NCI-H2196 (cell line): ENCODE results near the gene DBN1.

Source experiments
- DNase-seq: peaks from one replicate; lab custom pipeline; 2025; ENCODE audit not compliant: unreplicated experiment; lab: John Stamatoyannopoulos, UW

DBN1 gene

DNA sequence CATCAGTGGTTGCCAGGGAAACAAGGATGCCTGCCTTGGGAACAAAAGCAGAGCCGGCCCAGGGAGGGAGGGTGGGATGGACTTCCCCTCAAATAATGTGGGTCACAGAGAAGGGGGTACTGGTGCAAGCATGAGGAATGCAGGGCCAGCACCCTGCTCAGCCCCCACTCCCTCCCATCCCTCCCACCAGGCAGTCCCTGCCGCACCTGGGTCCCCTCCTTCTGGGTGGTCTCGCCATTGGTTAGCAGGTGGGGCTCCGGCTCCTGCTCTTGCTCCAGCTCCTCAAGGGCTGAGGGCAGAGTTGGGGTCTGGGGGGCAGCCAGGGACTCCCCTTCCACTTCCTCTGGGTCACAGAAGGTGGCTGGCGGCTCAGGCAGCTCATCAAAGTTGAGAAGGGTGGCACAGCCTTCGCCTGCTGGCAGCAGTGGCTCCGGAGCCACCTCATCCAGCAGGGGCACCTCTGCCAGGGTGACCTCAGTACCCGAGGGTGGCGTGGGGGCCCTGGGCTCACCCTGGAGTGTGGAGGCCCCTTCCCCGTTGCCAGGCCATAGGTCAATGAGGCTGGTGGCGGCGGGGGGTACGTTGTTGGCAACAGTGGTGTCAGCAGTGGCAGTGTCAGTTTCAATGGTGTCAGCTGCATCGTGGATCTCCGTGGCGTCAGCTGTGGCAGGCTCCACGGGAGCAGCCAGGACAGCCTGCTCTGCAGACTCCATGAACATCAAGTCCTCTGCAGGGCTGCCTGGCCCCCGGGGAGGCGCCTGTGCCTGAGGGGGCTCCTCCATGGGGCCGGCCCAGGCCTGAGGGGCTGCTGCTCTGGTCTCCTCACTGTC lies 15.4 kb downstream of the DBN1 start:
- no peak for DNase-seq

DNA sequence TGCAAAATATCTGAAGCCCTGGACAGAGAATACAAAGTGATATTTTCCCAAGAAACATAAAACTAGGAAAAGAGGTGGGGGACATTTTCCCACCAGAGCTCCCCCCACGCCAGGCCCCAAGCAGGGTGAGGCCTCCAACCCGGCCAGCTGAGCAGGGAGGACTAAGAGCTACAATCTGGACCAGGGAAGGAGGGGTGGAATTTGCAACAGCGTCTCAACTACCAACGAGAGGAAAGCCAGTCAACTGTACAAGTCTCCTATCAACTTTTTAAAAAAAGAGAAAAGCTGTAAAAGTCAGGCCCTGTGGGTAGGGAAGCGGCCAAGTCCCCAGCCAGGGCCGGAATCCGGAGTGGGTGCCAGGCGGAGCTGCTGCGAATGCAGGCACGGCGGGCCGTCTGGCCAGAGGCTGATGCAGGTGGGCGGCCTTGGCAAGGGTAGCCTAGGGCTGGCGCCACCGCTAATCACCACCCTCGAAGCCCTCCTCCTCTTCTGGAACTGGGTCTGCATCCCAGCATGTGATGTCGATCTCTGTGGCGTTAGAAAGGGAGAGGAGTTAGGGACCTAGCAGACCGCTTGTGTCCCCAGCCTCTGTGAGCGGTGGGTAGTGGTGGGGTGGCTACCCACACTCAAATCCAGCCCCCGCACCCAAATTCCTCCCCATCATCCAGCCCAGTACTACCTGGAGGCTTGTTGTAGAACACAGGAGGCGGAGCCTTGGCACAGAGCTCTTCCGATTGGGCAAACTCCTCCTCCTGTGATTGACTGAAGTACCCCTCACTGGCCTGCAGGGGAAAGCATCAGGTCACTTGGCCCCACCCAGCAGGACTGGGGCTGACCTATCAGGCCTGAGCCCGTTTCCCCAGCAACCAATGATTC lies 16.2 kb downstream of the DBN1 start:
- DNase-seq = peak; percentile 98

DNA sequence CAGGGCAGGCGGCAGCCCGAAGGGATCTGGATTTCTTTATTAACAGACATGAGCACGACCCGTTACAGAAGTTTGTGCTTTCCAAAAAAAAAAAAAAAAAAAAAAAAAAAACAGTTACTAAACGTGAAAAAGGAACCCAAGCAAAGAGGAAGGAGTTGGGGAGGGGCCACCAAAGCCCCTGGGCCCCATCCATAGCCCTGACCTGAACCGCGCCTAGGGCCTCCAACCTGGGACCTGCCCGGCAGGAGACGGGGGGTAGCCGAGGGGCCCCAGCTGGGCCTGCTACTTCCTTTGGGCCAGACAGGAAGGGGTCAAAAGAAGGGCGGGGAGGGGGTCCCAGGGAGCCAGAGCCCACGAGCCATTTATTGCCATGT lies 16.9 kb downstream of the DBN1 start:
- no peak for DNase-seq

DNA sequence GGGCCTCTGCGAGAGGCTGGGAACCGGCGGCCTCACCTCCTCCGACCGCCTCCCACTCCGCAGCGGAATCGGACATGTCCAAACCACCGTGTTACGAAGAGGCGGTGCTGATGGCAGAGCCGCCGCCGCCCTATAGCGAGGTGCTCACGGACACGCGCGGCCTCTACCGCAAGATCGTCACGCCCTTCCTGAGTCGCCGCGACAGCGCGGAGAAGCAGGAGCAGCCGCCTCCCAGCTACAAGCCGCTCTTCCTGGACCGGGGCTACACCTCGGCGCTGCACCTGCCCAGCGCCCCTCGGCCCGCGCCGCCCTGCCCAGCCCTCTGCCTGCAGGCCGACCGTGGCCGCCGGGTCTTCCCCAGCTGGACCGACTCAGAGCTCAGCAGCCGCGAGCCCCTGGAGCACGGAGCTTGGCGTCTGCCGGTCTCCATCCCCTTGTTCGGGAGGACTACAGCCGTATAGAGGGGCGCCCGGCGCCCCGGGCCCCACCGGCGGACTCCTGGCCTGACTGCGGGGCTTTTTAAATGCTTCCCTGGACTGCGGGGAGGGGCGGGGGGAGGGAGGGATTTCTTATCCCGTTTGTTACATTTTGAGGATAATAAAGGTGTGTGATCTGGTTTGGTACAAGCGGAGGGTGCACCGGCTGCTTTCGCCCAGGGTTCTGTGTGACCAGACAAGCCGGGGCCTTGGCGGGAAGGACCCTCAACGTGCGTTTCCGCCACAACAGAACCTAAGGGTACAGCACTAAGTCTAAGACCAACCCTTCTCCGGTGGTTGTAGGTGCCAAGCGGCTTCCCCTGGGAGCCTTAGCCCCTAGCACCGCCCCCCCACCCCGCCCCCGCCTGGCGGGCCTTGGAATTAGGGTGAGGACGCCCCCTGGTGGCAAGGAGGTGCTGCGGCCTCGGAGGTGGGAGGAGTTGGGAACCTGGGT lies 17.5 kb downstream of the DBN1 start:
- peak; percentile 93 for DNase-seq

DNA sequence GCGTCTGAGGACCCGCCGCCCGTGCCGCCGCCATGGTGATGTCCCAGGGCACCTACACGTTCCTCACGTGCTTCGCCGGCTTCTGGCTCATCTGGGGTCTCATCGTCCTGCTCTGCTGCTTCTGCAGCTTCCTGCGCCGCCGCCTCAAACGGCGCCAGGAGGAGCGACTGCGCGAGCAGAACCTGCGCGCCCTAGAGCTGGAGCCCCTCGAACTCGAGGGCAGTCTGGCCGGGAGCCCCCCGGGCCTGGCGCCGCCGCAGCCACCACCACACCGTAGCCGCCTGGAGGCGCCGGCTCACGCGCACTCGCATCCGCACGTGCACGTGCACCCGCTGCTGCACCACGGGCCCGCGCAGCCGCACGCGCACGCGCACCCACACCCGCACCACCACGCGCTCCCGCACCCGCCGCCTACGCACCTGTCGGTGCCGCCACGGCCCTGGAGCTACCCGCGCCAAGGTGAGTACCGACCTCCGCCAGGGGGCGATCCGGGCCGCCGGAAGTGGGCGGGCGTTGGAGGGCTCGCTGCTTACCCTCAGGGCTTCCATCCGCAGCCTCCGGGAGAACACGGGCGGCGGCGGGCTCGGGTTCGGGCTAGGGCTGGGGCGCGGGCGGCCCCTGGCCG lies 18.3 kb downstream of the DBN1 start:
- DNase-seq = peak; percentile 93

DNA sequence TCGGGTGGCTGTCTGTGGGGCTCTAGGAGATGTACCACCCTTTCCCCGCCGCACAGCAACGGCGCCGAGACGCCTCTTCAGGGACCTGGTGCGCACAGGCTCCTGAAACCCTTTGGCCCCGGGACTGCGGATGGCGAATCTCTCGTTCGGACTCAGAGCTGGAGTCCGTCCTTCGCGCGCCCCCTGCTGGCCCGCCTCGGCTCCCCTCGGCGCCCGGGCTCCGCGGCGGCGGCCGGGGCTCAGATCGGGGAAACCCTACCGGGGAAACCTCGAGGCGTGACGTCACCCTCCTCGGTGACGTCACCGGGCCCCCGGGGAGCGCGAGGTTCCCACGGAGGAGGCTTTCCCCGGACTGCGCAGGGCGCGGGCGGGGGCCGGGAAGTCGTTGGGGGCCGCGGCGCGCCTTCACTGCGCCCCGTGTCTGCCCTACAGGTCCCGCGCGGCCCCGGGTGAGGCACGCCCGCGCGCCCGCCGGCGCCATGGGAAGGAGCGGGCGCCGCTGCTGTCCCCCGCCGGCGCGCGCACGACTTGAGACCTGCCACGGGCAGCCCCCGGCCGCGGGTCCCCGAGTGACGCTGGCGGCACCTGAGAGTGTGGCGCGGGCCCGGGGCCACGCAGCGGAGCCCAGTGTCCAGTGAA lies 18.9 kb downstream of the DBN1 start:
- peak; percentile 93 for DNase-seq

DNA sequence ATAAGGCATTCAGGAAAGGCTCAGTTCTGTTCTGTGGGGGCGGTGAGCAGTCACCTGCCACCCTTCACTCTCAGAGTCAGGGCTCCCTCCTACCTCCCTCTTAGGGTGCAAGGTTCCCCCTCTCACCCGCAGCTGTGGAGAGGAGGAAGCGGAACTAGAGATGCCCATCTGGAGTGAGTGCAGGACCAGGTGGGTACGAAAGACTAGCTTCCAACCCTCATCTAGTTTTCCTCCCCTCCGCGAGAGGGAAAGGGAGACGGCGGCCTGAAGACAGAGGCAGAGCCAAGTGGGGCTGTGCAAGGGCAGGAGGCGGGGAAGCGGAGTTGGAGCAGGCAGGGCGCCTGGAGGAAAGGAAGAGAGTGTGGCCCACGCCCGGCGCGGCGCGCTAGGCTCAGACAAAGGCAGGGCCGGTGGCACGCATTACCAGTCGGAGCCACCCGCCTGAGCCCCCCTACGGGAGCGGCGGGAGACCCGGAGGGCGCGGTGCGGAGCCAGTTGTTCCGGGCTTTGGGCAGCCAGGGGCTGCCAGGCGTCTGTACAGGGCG lies 19.5 kb downstream of the DBN1 start:
- DNase-seq = no peak

DNA sequence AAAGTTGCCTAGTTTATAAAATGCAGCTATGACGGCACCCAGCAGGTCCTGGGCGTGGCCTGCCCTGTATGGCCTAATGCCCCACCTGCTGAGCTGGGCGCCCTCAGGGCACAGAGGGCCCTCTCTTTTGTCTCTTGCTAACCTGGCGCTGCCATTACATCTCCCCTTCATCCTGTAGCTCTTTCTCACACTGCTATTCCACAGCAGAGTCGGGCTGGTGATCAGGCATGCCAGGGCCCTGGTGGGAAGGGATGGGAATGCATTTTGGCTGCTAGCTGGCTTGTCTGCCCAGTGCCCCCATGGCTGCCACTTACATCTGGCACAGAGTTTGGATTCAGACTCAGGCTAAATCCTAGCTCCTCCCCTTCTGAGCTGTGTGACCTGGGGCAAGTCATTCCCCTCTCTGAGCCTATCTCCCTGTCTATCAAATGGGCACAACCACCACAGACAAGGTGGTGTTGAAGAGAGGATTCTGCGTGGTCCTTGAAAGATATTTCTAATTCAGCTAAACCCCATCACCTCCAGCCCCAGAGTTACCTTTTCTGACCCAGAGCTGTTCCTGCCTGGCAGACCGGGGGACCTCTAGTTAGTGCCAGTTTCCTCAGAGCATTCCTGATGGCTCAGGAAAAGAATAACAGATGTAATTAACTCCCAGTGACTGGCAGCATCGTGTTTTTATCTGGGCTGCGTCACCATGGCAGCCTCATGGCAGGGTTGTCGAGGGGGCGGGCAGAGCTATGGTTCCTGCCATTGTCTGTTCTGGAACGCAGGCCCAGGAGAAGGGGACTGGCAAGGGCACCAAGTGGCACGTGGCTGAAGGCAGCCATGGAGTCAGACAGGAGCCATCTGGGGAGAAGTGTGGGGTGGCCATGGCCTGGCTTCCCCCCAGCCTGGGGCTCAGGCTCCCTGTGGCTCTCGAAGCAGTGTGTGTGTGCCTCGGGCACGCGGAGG lies 20.5 kb downstream of the DBN1 start:
- DNase-seq = no peak

DNA sequence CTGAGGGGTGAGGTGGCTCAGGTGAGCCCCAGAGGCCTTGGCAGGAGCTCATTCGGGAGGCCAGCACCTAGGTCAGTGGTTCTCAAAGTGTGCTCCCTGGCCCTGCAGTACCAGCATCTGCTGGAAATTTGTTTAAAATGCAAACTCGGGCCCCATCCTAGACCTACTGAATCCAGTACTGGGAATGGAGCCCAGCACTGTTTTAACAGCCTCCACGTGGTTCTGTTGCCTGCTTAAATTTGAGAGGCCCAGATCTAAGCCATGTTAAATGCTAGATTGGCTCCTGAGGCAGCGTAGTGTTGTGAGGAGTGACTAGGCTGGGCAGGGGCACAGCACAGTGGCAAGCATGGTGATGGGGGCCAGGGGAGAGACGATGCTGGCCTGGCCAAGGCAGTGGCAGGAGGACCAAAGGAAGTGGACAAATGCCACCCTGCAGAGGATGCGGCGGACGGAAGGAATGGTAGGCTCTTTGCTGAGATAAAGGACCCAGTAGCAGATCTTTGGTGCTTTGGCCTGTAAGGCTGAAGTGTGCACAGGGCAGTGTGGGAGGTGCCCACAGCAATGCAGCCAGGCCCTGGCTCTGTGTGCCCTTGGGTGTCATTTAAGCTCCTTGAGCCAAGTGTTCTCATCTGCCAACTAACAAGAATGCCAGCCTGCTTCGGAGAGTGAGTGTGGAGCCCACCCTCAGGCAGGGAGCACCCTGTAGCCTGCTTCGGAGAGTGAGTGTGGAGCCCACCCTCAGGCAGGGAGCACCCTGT lies 22.6 kb downstream of the DBN1 start:
- DNase-seq = no peak

DNA sequence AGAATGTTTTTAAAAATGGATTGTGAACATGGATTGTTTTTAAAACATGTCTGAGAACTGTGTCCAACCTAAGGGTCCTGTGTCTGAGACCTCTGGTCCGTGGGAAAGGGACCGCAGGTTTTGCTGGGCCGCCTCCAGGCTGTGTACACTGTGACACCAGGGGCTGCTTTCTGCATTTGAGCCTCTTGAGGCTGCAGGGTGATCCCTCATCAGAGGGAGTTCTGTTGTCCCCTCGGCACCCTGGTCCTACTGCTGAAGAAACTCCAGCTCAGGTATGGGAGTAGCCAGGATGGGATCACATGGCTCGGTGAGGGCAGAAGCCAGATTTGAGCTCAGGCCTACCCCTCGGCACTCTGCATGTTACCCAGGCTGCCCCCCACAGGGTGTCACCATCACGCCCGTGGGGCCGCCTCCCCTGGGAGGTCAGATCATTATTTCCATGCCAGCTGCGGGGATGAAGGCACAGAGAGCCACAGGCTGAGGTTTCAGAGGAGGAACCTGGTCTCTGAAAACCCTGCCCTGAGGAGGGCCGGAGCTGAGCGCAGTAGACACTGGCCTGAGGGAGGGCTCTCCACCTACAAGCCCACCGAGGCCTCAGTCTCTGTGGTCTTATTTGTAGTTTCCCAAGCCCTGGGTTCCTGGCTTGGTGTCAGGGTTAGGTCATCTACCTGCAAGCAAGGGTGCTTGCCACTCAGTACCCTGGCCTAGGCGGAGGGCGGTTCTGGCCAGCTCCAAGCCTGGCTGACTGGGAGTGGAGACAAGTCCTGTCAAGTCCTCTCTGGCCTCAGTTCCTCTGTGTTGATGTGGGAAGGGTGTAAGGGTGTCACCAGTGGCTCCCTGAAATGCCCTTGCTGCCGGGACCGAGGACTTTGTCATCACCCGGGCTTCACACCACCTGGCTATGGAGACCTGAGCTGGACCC lies 24.0 kb downstream of the DBN1 start:
- DNase-seq = no peak

DNA sequence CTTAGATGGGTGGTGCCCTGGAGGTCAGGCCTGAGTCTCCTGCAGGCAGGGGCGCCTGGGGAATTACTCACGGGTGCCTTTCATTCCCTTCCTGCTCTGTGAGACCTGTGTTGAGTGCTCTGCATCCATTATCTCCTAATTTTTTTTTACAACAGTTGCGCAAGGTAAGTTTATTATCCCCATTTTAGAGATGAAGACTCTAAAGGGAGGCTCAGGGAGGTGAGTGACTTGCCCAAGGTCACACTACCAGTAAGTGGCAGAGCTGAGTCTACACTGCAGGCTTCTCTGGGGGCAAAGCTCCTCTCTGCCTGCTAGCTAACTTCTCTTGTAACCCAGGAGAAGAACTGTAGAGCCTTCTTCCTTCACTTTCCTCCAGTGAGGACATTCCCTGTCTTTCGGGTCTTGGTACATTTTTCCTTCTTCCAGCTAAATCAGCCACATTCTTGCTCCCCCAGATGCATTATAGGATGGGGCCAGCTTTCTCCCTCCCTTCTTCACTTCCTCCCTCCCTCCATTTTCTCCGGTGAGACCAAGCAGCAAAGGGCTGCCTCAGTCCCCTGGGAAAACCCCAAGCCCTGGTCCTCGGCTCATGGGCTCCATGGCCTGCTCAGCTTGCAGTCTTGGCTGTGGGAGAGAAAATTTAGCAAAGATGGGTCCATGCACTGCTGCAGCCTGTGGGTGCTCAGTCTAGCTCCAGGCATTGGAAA lies 25.0 kb downstream of the DBN1 start:
- DNase-seq = no peak

DNA sequence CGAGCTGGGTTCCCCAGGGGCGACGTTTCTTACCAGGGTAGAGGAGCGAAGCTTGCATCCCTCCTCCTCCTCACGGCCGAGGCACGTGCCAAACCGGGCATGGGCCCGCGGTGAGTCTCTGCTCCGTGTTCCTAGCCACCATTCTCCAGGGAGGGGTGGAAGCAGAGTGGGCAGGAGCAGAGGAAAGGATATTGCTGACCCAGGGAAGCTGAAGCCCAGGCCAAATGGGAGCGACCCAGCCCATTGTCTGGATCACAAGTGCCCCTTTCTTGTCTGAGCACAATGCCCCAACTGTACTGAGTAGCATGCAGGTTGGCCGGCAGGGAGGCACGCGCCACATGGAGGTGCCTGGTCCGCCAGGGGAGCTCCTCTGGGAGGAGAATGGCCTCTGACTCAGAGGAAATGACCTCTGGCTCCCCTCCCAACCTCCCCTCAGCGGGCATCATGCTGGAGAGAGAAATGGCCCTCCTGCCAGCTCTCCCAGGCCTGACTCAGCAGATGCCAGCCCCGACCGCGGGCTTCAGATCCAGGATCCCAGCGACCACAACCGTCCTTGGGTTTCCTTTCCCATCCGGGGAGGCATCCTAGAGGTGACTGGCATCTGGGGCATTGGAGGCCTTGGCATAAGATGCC lies 25.7 kb downstream of the DBN1 start:
- DNase-seq = peak; percentile 83

DNA sequence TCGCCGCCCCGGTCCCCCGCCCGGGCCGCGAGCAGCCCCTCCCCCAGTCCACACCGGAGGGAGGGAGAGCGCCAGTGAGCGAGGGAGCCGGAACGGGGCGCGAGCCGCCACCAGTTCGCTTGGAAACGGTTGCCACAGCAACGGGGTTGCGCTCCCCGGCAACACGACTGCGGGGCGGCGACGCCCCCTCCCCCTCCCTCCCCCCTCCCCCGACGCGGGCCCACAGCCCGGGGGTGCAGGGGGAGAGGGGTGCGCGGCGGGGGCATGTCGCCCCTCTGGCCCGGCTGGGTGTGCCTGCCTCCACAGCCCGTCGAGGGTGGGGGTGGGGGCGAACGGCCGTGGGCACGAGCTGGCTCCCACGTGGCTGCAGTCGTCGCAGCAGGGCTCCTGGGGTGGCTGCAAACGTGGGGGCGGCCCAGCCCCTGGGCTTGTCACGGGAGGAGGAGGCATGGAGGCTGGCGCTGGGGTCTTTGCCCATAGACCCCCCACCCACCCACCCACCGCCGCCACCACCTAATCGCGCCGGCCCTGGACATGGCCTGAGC lies 26.3 kb downstream of the DBN1 start:
- DNase-seq = peak; percentile 83

DNA sequence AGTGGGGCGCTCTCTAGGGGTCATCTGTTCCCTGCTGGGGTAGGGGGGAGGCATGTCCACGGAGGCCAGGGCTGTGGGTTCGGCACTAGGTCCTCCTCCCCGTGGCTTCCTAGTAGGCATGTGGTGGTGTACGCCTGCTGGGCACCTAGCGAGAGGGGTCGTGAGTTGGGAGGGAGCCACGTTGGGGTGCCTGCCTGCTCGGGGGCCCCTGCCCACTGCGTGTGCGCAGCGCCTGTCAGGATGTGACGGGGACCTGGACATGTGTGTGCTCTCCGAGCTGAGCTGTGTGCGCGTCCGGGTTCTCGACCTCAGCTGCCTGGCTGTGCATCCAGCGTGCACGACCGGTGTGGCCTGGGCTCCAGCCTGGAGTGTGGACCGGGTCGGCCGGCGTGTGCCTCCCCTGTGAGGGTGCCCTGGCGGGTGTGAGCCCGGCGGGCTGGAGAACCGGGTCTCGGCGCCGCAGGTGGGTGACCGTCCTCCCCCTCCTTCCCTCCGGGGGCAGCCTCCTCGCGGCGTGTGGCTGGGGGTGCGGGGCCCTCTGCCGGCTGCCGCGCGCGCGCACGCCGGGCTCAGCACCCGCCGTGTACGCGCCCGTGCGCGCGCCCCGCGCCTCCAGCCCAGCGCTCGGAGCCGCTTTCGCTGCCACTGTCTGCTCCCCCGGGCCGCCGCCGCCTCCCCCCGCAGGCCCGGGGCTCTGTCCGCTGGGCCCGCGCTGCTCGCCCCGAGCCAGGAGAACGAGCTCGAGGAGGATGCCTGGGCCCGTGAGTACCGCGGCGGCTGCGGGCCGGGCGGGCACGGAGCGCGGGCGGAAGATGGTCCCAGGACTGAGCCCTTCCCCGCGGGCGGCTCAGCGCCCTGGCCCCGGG lies 27.0 kb downstream of the DBN1 start, which contains the start of gene PRR7:
TSS of gene PRR7 (plus strand) at position 615 of the 866 bp plus-strand sequence. CDS start 8,254 bp downstream, outside the sequence.
- peak; percentile 83 for DNase-seq

DNA sequence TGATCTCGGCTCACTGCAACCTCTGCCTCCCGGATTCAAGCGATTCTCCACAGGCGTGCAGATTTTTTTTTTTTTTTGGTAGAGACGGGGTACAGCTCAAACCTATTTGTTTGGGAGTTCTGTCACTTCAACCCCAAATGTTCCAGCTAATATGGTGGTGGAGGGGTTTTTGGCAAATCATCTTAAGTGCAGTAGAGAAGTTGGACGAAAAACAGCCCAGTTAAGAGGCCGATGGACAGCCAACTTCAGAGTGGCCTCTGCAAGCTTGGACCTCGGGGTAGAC lies 27.6 kb downstream of the DBN1 start:
- DNase-seq = no peak
